PFSK-1 (cell line): ENCODE measurements around the gene SEC24D.

Experiments
- FOXP2 ChIP-seq: optimal IDR thresholded peaks from 2 replicates; pipeline ENCODE3; 2011; ENCODE audit warnings: borderline replicate concordance, control low read depth, inconsistent platforms; ENCODE audit not compliant: insufficient read depth; ENCODE audit errors: extremely low read length, extremely low read depth
- POLR2AphosphoS5 ChIP-seq: IDR thresholded peaks from 2 replicates; pipeline ENCODE4 v1.6.1; 2012; ENCODE audit warnings: low read depth, mild to moderate bottlenecking, control low read depth, low read length, moderate library complexity
- SIN3A ChIP-seq: IDR thresholded peaks from 2 replicates; pipeline ENCODE4 v1.6.1; 2012; ENCODE audit warnings: mild to moderate bottlenecking, low read length, moderate library complexity, borderline replicate concordance; ENCODE audit not compliant: insufficient read depth
- TAF1 ChIP-seq: IDR thresholded peaks from 2 replicates; pipeline ENCODE4 v1.6.1; 2012; ENCODE audit warnings: low read length, control low read depth, borderline replicate concordance; ENCODE audit not compliant: insufficient read depth
- TF ChIP-seq, protein P1 (sequence below), 2 experiments: IDR thresholded peaks; 2 replicates each; pipeline versions ENCODE4 v1.6.1 to v1.8.0; 2011 to 2012; ENCODE audit warnings: low read depth in 2 of 2, low read length in 2 of 2, control low read depth in 1 of 2, inconsistent platforms in 1 of 2, mild to moderate bottlenecking in 1 of 2, moderate library complexity in 1 of 2; ENCODE audit not compliant: insufficient read depth in 1 of 2

SEC24D gene

GRCh38 chr4:118834070-118834469 lies 1.9 kb downstream of the SEC24D start:
- TF ChIP-seq POLR2AphosphoS5, result no peak
- TF ChIP-seq FOXP2, result no peak
- no peak for TF ChIP-seq SIN3A
- TF ChIP-seq, protein P1, sequence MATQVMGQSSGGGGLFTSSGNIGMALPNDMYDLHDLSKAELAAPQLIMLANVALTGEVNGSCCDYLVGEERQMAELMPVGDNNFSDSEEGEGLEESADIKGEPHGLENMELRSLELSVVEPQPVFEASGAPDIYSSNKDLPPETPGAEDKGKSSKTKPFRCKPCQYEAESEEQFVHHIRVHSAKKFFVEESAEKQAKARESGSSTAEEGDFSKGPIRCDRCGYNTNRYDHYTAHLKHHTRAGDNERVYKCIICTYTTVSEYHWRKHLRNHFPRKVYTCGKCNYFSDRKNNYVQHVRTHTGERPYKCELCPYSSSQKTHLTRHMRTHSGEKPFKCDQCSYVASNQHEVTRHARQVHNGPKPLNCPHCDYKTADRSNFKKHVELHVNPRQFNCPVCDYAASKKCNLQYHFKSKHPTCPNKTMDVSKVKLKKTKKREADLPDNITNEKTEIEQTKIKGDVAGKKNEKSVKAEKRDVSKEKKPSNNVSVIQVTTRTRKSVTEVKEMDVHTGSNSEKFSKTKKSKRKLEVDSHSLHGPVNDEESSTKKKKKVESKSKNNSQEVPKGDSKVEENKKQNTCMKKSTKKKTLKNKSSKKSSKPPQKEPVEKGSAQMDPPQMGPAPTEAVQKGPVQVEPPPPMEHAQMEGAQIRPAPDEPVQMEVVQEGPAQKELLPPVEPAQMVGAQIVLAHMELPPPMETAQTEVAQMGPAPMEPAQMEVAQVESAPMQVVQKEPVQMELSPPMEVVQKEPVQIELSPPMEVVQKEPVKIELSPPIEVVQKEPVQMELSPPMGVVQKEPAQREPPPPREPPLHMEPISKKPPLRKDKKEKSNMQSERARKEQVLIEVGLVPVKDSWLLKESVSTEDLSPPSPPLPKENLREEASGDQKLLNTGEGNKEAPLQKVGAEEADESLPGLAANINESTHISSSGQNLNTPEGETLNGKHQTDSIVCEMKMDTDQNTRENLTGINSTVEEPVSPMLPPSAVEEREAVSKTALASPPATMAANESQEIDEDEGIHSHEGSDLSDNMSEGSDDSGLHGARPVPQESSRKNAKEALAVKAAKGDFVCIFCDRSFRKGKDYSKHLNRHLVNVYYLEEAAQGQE (IDR thresholded peaks at IDR 0.05; ENCODE audit: insufficient read depth in 1 of 2, low read depth in 2 of 2, low read length in 2 of 2), result no peak
- no peak for TF ChIP-seq TAF1

GRCh38 chr4:118833192-118833820 lies 2.6 kb downstream of the SEC24D start:
- TF ChIP-seq TAF1, result no peak
- TF ChIP-seq POLR2AphosphoS5, result no peak
- TF ChIP-seq SIN3A, result no peak
- TF ChIP-seq, protein P1 (IDR thresholded peaks at IDR 0.05; ENCODE audit: insufficient read depth in 1 of 2, low read depth in 2 of 2, low read length in 2 of 2), result no peak
- TF ChIP-seq FOXP2, result no peak

GRCh38 chr4:118829107-118829506 lies 6.8 kb downstream of the SEC24D start:
- TF ChIP-seq POLR2AphosphoS5, result no peak
- TF ChIP-seq FOXP2, result no peak
- TF ChIP-seq, protein P1 (IDR thresholded peaks at IDR 0.05; ENCODE audit: insufficient read depth in 1 of 2, low read depth in 2 of 2, low read length in 2 of 2), result no peak
- no peak for TF ChIP-seq TAF1

DNA sequence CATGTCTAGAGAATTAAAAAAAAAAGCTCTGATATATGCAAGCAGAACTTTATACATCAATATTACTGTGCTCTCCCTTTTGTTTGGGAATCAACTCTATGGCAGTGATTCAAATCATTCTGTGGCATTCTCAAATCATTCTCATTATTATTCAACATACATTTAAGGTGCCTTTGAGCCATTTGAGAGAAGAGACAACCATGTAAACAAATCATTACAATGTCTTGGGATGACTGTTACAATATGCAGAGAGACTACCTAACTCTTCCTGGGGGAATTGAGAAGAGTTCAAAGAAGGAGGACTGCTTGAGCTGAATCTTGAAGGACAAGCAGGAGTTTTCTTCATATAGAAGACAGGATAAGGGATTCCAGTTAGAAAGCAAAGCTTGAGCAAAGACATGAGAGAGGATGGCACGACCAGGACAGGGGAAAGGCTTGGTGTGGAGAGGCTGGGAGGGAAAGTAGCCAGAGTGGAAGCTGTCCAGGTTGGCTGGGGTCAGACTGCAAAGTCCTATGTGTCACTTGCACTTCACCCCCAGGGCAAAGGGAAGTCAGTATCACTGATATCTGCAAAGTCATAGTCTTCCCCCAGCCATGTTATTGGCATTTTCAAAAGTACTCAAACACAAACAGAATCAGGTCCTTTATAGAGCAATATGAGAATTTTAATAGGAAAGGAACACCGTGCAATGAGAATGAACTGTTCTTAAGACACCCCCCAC lies 9.0 kb downstream of the SEC24D start:
- TF ChIP-seq POLR2AphosphoS5 (no peak), TAF1 (no peak), FOXP2 (no peak), SIN3A (no peak)
- TF ChIP-seq, protein P1 (IDR thresholded peaks at IDR 0.05; ENCODE audit: insufficient read depth in 1 of 2, low read depth in 2 of 2, low read length in 2 of 2), result no peak
